EH (cell line): ENCODE results near the gene BTBD16.

Experiments
- DNase-seq: peaks from one replicate; pipeline ENCODE4 v3.0.0-alpha.2; 2015; ENCODE audit warnings: low read depth

Gene BTBD16

DNA sequence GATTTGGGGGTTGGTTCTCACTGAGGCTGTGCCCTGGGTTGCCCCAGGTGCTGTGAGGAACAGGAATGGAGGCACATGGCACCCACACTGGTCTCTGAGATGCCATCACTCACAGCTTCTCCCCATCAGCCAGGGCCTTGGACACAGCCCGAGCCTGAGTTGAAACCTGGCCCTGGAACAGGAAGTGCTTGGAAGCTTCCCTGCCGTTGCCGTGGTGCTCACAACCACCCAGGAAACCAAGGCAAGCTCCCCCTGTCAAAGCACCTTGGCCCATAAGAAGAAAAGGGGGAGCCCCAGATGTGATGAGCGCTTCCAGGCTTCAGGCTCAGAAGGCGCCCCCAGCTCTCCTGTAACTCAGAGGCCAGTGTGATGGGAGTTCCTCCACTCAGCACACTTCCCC lies at the start of gene BTBD16:
TSS of gene BTBD16 (plus strand) at position 221 of the 400 bp plus-strand sequence. CDS start 3,786 bp downstream, outside the sequence.
- DNase-seq, result no peak

DNA sequence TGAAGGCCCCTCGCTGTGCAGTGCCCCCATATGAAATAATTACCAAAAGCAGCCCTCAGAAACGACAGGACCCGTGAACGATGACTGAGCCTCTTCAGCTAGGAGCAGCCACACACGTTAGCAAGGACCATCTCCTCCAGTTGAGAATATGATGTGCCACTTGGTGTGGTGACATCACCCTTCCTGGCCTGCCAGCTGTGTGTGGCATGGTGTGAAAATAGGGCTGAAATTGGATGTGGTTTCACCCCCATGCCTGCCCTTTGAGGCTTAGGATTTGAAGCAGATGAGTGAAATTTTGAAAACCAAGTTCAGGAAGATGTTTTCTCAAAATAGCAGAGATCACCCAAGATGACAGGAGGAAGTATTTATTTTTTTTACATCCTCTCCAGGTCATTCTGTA lies 49.1 kb upstream of the BTBD16 start:
- no peak for DNase-seq

DNA sequence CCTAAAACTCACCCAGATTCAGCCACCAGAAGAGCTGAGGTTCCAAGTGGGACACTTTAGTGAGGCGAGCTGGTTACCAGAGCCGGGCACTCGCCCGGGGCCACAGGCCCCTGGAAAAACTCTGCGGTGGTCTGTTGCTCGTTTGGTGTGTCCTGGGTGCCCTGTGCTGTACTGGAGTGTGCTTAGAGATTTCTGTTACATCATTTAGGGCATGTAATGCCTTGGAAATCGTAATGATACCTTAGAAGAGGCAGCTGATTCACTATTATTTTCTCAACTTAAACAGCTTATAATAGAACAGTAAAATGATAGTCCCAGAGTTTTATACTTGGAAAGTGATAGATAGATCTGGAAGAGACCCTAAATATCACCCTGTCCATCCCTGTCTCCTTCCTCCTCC lies 48.5 kb upstream of the BTBD16 start:
- DNase-seq, result no peak

DNA sequence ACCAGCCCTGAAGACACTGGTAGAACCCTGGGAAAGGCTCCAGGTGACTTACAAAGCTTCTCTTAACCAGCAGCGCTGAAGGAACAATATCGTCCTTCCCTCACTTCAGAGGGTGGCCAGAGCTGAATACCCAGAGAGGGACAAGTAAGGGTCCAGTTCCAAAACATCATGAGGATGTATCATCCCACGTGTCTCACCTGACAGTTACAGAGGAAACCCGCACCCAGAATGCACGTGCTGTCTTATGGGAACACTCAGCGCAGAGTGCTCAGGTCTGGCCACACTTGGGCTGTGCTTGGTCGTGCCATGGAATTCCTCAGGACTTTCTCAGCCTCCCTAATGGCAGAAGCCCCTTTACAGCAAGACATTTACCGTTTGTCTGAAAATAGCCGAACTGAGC lies 46.9 kb upstream of the BTBD16 start:
- no peak for DNase-seq

DNA sequence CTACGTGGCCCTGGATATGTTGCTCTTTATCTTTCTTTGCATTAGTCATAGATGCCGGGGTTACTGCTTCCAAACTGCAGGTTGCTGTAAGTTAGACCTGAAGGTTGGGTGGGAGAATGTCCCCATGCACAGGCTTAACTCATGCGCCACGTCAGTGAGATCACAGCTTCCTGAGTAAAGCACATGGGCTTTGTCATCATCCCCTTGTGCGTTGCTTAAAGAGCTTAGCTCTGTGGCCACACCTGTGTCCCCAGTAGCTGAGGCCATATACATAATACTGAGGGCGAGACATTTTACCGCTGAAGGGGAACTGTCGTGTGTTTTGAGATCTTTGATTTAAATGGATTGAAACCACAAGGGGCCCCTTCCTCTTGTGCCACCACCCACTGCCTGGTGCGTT lies 45.8 kb upstream of the BTBD16 start:
- DNase-seq, result no peak

DNA sequence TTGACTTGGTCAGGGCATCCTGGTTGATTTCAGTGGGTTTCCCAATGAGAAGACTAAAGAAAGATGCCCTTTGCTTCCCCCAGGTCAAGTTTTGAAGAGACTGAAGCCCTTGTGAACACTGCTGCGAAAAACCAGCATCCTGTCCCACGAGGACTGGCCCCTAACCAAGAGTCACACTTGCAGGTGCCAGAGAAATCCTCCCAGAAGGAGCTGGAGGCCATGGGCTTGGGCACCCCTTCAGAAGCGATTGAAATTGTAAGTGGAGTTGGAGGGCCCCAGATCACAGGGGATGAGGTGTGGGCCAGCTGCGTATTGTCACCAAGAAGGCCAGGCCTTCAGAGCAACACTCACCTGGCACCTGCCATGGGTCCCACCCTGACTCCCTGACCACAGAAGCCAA lies 43.3 kb upstream of the BTBD16 start:
- DNase-seq, result no peak

DNA sequence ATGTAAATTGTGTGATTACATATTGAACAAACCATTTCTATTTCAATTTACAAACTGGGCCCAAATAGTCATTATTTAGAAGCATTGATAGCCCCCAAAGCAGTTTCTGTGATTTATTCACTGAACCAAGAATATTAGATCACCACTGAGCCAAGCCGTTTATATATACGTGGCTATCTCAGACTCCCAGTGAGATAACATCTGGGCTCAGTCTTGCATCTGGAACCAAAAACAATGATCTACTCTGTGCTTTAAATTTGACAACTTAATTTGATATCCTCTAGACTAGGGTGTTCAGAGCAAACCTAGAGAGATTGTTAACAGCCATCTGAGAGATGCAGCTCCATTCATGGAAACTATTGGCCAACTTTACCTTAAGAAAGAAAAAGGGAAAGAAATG lies 41.4 kb upstream of the BTBD16 start:
- no peak for DNase-seq

DNA sequence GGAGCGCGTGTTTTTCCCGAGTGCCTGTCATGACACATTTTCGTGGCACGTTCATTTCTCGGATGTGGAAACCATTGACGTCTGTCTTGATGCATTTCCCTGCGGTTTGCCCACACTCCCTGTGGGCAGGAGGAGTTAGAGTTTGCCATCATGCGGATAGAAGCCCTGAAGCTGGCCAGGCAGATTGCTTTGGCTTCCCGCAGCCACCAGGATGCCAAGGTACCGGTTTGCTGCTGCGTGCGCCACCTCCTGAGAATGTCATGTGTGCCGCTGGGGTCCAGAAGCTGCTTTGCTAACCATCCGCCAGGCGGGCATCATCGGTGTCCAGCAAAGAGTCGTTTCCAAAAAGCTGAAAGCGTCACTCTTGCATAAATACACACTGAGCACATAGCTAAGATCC lies 40.9 kb upstream of the BTBD16 start:
- DNase-seq, result no peak

DNA sequence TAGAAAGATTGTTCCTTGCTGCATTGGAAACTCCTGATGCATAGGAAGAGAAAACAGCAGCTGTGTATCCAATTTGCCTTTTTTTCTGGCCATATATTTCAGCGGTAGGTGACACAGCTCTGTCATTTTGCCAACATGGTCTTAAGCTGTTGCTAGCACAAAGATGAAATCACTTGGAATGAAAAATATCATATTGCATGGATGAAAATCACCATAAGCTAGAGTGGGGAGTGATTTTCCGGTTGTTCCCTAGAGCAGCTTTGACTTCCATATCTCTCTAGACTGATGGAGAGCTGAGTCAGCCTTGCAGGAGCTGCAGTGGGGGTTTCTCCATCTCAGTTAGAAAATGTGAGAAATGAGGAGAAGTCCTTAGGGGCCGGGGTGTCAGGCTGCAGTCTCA lies 38.3 kb upstream of the BTBD16 start:
- DNase-seq, result no peak

DNA sequence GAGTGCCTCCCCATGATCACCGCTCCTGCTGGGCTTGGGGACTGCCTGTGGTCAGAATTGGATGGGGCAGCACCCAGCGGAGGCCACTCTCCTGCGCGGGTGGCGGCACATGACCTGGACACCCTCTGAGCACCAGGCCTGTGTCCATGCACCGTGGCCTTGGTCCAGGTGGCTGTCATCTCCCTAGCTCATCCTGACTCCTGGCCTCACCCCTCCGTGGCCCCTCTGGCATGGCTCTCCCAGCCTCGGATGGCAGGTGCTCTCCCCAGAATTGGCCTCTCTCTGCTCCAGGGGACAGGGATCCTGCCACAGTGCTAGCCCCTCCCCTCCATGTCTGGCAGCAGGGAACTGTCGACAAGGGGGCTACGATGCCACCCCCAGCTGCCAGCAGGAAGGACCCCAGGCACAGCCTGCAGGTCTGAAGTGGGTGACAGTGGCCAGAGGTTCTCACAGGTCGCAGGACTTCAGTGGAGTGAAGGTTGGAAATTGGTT lies 37.2 kb upstream of the BTBD16 start:
- no peak for DNase-seq

DNA sequence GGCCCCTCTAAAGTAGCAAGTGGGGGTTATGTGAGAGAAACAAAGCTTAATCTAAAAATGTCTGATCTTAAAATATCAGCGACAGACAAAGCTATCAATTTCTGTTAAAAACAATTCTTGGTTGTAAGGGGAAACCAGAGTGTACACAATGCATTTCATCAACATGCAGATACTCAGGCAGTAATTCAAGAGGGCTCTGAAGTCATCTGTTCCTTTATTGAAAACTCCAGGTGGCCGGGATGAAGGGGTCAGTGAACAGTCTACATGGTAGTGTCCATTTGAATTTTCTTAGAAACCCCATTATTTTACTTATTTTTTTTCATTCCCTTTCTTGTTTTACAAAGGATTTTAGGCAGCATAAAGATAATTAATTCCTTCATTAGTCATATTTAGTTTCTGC lies 36.7 kb upstream of the BTBD16 start:
- no peak for DNase-seq

DNA sequence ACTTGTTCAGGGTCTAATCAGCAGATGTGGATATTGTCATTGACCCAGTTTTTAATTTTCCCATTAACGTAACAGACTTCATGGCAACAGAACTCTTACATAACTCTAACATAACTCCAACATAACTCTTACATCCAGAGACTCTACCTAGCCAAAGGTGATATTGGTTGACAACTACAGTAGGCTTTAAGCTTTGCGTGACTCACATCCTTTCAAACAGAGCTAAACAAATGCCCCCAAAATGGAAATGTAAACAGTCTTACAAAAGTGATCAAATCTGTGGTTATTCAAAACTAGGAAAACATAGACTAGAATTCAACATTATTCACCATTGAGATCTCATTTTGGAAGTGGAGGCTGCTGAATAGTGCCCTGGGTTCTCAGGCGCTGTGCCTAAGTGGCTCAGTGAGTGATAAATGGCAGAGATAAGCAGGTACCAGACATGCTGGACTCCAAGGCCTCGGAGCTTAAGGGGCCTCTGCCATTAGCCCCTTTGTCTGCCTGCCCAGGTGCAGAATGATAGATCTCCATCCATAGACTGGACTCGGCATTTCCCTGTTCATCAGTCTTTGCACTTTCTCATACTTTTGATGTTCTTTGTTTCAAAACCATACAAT lies 34.3 kb upstream of the BTBD16 start:
- DNase-seq, result no peak

DNA sequence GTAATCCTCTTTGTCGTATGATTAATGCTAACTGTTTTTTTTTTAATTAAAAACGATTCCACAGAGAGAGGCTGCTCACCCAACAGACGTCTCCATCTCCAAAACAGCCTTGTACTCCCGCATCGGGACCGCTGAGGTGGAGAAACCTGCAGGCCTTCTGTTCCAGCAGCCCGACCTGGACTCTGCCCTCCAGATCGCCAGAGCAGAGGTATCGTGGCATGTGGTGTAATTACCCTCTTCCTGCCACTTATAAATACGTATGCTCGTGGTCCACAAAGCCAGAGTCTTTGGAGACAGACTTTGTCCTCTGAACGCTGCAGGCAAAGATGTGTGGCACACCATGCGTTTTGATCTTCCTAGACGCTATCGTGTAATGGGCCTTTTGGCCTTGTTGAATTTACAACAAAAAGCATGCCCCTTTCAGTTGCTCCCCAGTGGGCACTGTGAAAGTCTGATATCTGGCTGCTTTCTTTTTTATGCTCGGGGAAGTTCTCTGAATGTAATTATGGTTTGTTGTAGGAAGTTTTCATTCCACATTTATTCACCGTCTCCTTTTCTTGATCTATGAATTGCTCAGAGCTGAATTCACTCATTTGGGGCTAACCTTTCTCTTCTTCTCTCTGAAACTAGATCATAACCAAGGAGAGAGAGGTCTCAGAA lies 33.6 kb upstream of the BTBD16 start:
- DNase-seq, result no peak

DNA sequence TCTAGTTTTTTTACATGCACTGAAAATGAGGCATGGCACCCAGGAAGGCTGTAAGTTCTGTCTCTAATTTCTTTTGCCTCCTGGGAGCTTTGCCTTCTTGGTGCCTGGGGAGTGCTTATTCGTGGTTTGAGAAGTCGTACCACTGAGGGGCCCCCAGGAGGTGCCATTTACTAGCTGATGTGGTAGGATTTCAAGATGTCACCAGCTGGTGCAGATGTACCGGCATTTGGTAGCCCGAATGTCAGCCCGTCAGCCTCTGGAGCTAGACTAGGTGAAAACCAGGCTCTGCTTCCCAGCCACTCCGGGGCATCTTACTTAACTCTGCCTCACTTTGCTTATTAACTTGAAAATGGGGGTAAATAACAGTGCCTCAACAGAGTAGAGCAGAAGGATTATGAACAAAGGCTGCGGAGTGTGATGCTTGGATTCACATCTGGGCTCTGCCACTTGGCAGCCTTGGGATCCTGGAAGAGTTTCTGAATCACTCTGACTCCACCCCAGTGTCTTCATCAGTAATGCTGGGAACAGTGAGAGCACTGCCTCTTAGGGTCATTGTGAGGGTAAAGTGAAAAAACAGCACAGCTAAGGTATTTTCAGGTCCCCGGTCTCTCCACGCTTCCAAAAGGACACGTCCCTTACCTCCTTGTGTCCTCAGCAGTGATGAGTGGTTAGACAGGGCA lies 31.4 kb upstream of the BTBD16 start:
- peak; percentile 27 for DNase-seq

DNA sequence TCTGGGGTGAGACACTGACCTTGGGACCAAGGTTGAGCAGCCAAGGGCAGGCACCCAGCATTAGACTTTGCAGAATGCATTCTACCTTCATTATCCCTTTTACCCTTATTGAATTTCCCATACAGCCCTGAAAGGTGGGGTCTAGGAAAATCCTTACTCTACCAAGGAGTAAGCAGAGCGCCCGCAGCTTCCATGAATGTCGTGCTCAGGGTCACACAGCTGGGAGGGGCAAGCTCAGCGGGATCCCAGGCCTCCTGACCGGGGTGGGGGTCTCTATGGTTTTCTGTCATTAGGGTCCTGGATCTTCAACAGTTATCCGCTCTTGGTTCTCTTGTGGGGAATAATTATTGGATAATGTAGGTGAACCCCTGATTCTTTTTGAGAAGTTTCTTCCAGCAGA lies 30.7 kb upstream of the BTBD16 start:
- no peak for DNase-seq

DNA sequence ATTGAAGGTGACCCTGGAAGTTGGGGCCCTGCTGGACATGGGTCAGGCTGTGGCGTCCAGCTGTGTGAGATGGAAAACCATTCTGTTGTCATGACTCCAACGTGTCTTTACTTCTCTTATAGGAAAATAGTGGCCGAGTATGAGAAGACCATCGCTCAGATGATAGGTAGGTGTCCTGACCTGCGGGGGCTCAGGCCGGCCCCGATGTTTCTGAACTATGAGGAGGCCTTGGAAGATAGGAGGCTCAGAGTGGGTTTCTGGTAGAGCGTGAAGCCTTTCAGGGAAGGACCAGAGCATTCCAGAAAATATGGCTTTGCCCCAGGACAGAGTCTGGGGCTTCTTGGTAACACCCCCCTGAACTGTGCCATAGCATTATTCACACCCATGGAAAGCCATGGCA lies 29.3 kb upstream of the BTBD16 start:
- DNase-seq, result no peak

DNA sequence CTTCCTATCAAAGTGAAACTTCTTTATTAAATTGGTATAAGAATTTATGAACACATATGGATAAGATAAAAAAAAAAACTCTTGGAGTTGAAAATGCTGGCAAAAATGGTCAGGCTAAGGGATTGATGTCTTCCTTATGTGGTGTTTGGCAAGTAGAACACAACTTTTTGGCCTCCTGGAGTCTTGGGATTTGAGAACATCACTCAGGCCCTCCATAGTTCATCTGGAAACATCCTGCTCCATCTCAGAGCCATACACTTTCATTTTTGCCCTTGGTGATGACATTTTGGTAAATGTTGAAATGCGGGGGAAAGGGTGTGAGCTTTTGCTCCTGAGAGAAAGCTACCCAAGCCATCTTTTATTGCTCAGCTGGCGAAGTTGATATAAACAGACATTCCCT lies 27.5 kb upstream of the BTBD16 start:
- DNase-seq, result no peak

DNA sequence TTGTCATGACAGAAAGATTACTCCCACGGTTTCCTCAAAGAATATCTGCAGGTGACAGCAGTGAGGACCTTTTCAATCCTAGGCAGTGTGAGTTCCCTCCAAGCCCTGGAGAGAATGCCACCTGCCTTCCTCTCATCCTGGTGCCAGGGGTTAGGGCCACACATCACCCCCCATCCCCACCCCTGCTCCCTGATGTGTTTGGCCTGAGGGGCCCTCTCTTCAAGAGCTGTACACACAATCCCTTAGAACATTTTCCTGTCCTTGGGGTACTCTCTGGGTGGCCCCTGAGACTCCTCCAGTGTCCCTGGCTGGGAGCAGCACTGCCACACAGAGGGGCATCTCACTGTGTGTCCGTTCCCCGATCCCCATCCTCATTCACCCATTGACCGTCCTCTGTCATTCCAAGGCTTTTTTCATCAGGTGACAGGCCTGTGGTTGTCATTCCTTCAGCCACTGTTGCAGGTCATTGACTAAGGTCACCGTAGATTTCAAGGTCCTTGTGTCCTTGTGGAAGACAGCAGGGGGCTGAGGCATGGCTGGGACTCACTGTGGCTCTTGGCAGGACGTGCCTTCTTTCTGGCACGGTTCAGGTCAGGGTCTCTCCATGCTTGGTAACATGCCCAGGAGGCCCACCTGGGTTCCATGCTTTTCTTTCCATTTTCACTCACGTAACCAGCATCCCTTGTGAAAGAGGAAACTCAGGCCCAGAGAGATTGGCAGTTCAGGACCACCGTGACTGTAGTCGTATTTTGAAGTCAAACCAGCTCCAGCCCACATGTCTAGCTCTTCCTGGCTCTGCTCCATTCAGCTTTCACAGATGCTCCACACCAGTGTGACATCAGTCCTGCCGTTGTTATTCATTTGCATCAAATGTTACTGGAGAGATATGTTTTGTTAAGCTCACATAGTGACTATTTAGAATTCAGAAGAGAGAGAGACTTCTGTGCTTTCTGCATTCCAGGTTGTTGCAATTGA lies 26.8 kb upstream of the BTBD16 start:
- DNase-seq, result no peak

DNA sequence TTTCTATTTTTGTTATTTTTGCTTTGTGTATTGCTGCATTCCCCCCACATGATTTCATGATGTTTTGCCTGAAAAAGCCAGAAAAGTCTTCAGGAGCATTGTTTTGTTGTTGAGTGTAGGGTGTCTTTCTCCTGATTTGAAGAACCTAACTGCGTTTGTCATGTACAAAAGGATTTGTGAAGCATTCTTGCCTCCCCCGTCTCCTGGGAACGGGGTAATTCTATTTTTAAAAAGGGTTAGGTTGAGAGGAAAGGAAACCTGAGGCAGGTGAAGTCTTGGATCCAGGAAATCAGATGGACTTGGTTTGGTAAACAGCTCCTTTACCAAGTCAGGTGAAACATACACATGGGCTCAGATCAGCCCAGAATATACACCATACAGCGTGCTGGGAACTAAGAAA lies 26.0 kb upstream of the BTBD16 start:
- no peak for DNase-seq

DNA sequence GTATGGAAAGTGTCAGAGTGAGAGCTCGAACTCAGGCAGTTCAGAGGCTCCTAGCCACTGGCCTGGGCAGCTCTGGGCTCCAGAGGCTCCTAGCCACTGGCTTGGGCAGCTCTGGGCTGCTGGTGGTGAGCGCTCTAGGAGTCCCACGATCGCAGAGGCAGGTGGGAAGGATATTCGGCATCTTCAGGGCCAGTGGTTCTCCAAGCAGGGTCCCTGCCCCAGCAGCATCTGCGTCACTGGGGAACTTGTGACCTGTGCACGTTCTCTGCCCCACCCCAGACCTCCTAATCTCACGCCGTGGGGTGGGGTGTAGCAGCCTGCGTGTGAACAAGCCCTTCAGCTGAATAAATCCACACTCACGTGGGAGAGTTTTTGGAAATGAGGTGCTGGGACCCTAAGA lies 25.2 kb upstream of the BTBD16 start:
- DNase-seq, result no peak

DNA sequence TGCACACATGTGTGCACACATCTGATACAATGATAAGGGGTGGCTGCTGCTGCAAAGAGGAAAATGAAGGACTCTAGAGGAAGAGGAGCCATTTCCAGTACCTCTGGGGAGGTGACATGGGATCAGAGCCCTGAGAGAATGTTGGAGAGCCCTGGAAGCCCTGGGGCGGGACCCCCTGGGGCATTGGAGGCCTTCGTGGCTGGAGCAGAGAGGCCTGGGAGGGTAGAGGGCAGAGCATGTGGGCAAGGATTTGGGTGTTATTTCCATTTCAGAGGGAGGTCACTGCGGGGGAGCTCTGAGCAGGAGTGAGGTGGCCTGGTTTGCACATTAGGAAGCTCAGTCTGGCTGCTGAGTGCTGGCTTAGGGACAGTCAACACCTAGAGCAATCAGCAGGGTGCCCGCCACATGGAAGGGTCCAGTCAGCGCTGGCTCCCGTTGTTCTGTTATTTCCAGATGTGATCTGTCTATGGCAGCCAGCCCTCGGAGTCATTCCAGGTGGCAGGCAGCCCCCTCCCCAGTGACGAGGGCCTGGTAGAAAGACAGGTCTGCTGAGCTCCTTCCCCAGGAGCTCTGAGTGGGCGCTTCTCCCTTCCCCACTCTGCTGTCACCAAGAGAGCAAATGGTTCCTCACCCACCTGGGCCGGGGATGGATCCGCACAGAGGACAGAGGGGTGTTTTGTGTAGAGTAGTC lies 24.1 kb upstream of the BTBD16 start:
- DNase-seq, result no peak
